GM11168 (cell line): Measurements from ENCODE around the gene PPP1CC.

Experiments used
- in situ Hi-C: fragments of 300-500 bp; cut with MboI; formaldehyde crosslinking; loops from one replicate; pipeline ENCODE4 v1.12.0; 2022; ENCODE audit warnings: low sequenced_read_pairs; ENCODE audit not compliant: unreplicated experiment

The PPP1CC gene

GRCh38 chr12:110689281-110690126 is 53.2 kb downstream of the PPP1CC start:
- in situ Hi-C loops, result no loop called here

GRCh38 chr12:110688446-110689280 is 54.0 kb downstream of the PPP1CC start, which contains the start of gene HVCN1:
TSS of gene HVCN1 (minus strand) at chr12:110689115. CDS start at chr12:110683245, 5,870 bp downstream.
- in situ Hi-C loops, result no loop called here

GRCh38 chr12:110687396-110688169 is 55.1 kb downstream of the PPP1CC start:
- in situ Hi-C loops, result no loop called here

- in situ Hi-C loops, result no loop called here
These were observed 56.3 kb downstream of the PPP1CC start for GRCh38 chr12:110686294-110686903.

GRCh38 chr12:110684312-110684836 is 58.3 kb downstream of the PPP1CC start:
- in situ Hi-C loops, result no loop called here

- in situ Hi-C loops, result no loop called here
These were observed 58.8 kb downstream of the PPP1CC start for GRCh38 chr12:110683888-110684287.

GRCh38 chr12:110680032-110680431 is 62.7 kb downstream of the PPP1CC start:
- in situ Hi-C loops, result no loop called here

GRCh38 chr12:110679201-110679600 is 63.5 kb downstream of the PPP1CC start:
- in situ Hi-C loops, result no loop called here

- in situ Hi-C loops, result no loop called here
These were observed 64.7 kb downstream of the PPP1CC start for GRCh38 chr12:110677982-110678381.

- in situ Hi-C loops, result no loop called here
These were observed 65.3 kb downstream of the PPP1CC start for GRCh38 chr12:110677206-110677911.

- in situ Hi-C loops, result no loop called here
These were observed 66.5 kb downstream of the PPP1CC start for GRCh38 chr12:110676171-110676570.

GRCh38 chr12:110670161-110670701 is 72.5 kb downstream of the PPP1CC start:
- in situ Hi-C loops, result no loop called here
